ENCODE measurements around the gene THBS2. TPM values are rescaled to one million over a fixed set of nuclear protein-coding genes. Genes with fewer than 3 reads are reported as not detected.

The THBS2 gene
- total and polyA plus RNA-seq, 2 of the 4 experiments (the other 2 are of a cell fraction), result 97.3 to 113 TPM

DNA sequence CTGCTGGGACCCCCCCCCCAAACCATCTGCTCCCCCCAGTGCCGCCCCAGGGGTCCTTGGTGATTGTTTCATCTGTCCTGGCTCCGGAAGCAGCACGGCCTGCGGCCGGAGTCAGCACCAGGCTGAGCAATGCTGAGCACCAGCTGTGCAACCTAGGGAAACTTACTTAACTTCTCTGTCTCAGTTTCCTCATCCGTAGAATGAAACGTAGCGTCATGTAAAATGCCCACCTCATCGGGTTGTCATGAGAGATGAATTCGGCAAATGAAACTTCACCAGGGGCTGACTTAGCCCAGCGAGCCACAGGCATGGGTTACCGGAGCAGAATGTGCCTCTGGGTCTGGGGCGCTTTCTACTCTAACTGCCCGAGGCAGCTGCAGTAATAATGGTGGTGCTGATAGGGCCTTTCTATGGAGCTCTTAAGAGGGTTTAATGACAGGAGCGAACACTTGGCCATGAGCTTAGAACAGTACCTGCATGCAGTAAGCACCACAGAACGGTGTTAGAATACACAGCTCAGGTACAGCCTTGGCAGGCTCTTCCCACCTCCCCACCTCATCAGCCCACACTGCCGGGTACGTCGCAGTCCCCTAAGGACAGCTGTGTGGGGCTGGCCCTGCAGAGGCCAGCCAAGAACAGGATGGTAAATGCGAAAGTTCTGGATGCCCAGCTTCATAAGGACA lies 1.7 kb downstream of the THBS2 start:
- Histone ChIP-seq H2BK15ac (ENCODE audit: low read depth, low read length) (peak overlapping the region; percentile 76; the same call in 2 of the 3 replicates), H3K14ac (replicated peaks; ENCODE audit: low read depth, low read length) (peak overlapping the region; percentile 61), H2BK5ac (ENCODE audit: low read depth, low read length, poor library complexity, severe bottlenecking) (no peak overlapping the region), H2AK5ac (ENCODE audit: low read depth, low read length) (peak overlapping the region; percentile 26; the same call in 1 of the 2 replicates), H2BK120ac (ENCODE audit: low read depth, low read length) (peak overlapping the region; percentile 26; the same call in 1 of the 2 replicates), H3K27me3 (ENCODE audit: control insufficient read depth, insufficient read depth, low read length) (no peaks in the 10 kb centered on the region), H3K23ac (ENCODE audit: low read depth, low read length) (peak overlapping the region; percentile 37; the same call in 1 of the 2 replicates), H3K27ac (ENCODE audit: insufficient read depth, low read length) (peak overlapping the region; percentile 26; the same call in 1 of the 2 replicates), H3K18ac (ENCODE audit: low read depth, low read length) (peak overlapping the region; percentile 13; the same call in 1 of the 2 replicates), H2AK9ac (replicated peaks; ENCODE audit: low read depth, low read length, poor library complexity) (peak overlapping the region; percentile 28), H2BK20ac (ENCODE audit: low read depth, low read length) (no peak overlapping the region), H3K9me1 (ENCODE audit: insufficient read depth, low read length) (peaks cover 17% of the 10 kb centered on the region), H3K9me3 (ENCODE audit: control insufficient read depth, insufficient read depth, low read length) (peaks cover 2% of the 10 kb centered on the region; the same call in 1 of the 2 replicates), H4K20me1 (ENCODE audit: insufficient read depth, low read length) (no peaks in the 10 kb centered on the region), H3K4me2 (ENCODE audit: low read depth, low read length) (peak overlapping the region; percentile 96), H3K79me1 (ENCODE audit: low read depth in 1 of 2, low read length in 2 of 2) (peaks cover 14 to 20% of the 10 kb centered on the region in 2 experiments; a peak in 3 of 4 replicates), H3K9ac (ENCODE audit: low read depth, low read length) (peak overlapping the region; percentile 77), H3K4me1 (ENCODE audit: control insufficient read depth, insufficient read depth, low read length) (peaks cover 15% of the 10 kb centered on the region), H3K4ac (ENCODE audit: low read depth, low read length) (peak overlapping the region; percentile 45; the same call in 1 of the 2 replicates), H4K8ac (ENCODE audit: low read depth in 2 of 2, low read length in 2 of 2) (peak overlapping the region; percentile 30 to 42; a peak in 3 of 4 replicates), H2AFZ (replicated peaks; ENCODE audit: low read length, poor library complexity) (peak overlapping the region; percentile 54), H3K56ac (ENCODE audit: extremely low read depth, insufficient read depth, low read length) (no peak overlapping the region; the same call in 1 of the 2 replicates), H3K4me3 (ENCODE audit: insufficient read depth, low read depth, low read length) (peak overlapping the region; percentile 49), H3K36me3 (ENCODE audit: control insufficient read depth, insufficient read depth, low read length) (peaks cover 23% of the 10 kb centered on the region), H4K5ac (ENCODE audit: low read depth, low read length) (peak overlapping the region; percentile 19; the same call in 1 of the 2 replicates), H4K91ac (ENCODE audit: insufficient read depth, low read depth, low read length) (peak overlapping the region; percentile 59)
- in situ Hi-C loops (cut with MboI; ENCODE audit: low sequenced_read_pairs), result no loop called here
- intact Hi-C loops (cut with micrococcal nuclease), result loop anchor here (2.0 to 5.0 kb wide), 7 partner anchors 75 to 450 kb away; partner anchors contain the start of genes C6orf120 and WDR27
- 46% methylated on average over 6 of the region's 20 CpGs; no CpG with 5 or more reads in 1 of the 2 experiments for WGBS, 2 experiments (ENCODE audit: extremely low coverage in 2 of 2, insufficient read length in 1 of 2)
- ChIA-PET CTCF (interaction anchor here (0.9 kb wide), 1 partner anchor 12 kb away, joined by 3 read pairs; no protein-coding TSS in a partner anchor), POLR2A (ENCODE audit: unreplicated experiment) (no interaction called here)
- no peak for DNase-seq
- dilution Hi-C loops (cut with HindIII; ENCODE audit: low sequenced_read_pairs, unreplicated experiment), result no loop called here
- no peak for ATAC-seq (ENCODE audit: low read depth)
- no TSS peak for BruUV-seq (replicated peaks)
- TF ChIP-seq POLR2A (IDR thresholded peaks at IDR 0.05; ENCODE audit: low read depth, low read length) (no peak), CEBPB (IDR thresholded peaks at IDR 0.05; ENCODE audit: low read depth, low read length) (no peak), CHD1 (IDR thresholded peaks at IDR 0.05; ENCODE audit: low read depth, low read length) (no peak), MAFK (IDR thresholded peaks at IDR 0.05; ENCODE audit: low read depth, low read length) (no peak), BHLHE40 (IDR thresholded peaks at IDR 0.05; ENCODE audit: low read depth, low read length) (no peak), SMC3 (IDR thresholded peaks at IDR 0.05; ENCODE audit: low read depth, low read length) (no peak), FOS (IDR thresholded peaks at IDR 0.05; ENCODE audit: low read depth, low read length) (no peak), MAZ (IDR thresholded peaks at IDR 0.05; ENCODE audit: borderline replicate concordance, low read depth, low read length) (no peak), RFX5 (IDR thresholded peaks at IDR 0.05; ENCODE audit: low read depth, low read length) (no peak), RCOR1 (IDR thresholded peaks at IDR 0.05; ENCODE audit: insufficient replicate concordance, low read length) (no peak), RAD21 (IDR thresholded peaks at IDR 0.05; ENCODE audit: low read length) (no peak)
- TF ChIP-seq, protein P1, sequence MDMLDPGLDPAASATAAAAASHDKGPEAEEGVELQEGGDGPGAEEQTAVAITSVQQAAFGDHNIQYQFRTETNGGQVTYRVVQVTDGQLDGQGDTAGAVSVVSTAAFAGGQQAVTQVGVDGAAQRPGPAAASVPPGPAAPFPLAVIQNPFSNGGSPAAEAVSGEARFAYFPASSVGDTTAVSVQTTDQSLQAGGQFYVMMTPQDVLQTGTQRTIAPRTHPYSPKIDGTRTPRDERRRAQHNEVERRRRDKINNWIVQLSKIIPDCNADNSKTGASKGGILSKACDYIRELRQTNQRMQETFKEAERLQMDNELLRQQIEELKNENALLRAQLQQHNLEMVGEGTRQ (IDR thresholded peaks at IDR 0.05; ENCODE audit: low read depth, low read length), result no peak
- TF ChIP-seq, protein P2, sequence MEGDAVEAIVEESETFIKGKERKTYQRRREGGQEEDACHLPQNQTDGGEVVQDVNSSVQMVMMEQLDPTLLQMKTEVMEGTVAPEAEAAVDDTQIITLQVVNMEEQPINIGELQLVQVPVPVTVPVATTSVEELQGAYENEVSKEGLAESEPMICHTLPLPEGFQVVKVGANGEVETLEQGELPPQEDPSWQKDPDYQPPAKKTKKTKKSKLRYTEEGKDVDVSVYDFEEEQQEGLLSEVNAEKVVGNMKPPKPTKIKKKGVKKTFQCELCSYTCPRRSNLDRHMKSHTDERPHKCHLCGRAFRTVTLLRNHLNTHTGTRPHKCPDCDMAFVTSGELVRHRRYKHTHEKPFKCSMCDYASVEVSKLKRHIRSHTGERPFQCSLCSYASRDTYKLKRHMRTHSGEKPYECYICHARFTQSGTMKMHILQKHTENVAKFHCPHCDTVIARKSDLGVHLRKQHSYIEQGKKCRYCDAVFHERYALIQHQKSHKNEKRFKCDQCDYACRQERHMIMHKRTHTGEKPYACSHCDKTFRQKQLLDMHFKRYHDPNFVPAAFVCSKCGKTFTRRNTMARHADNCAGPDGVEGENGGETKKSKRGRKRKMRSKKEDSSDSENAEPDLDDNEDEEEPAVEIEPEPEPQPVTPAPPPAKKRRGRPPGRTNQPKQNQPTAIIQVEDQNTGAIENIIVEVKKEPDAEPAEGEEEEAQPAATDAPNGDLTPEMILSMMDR (conservative IDR thresholded peaks at IDR 0.05; ENCODE audit: low read depth, low read length), result no peak
- TF ChIP-seq, protein P3, sequence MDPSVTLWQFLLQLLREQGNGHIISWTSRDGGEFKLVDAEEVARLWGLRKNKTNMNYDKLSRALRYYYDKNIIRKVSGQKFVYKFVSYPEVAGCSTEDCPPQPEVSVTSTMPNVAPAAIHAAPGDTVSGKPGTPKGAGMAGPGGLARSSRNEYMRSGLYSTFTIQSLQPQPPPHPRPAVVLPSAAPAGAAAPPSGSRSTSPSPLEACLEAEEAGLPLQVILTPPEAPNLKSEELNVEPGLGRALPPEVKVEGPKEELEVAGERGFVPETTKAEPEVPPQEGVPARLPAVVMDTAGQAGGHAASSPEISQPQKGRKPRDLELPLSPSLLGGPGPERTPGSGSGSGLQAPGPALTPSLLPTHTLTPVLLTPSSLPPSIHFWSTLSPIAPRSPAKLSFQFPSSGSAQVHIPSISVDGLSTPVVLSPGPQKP (IDR thresholded peaks at IDR 0.05; ENCODE audit: borderline replicate concordance, low read depth, low read length), result no peak
